DOHH2 (cell line): ENCODE measurements around the gene PCBP2.

Source experiments
- EZH2phosphoT487 ChIP-seq: fragments of 200-600 bp; sonication (generic); IDR thresholded peaks from 2 replicates; pipeline ENCODE4 v1.6.1; 2017; ENCODE audit warnings: borderline replicate concordance, mild to moderate bottlenecking, antibody characterized with exemption, low read length, moderate library complexity, mixed read lengths
- TF ChIP-seq, protein P1 (sequence below): fragments of 200-600 bp; sonication (generic); IDR thresholded peaks from one replicate; pipeline ENCODE4 v1.5.1; 2014; ENCODE audit warnings: antibody characterized with exemption, mild to moderate bottlenecking, low read depth, low read length; ENCODE audit not compliant: poor library complexity, severe bottlenecking

DNA sequence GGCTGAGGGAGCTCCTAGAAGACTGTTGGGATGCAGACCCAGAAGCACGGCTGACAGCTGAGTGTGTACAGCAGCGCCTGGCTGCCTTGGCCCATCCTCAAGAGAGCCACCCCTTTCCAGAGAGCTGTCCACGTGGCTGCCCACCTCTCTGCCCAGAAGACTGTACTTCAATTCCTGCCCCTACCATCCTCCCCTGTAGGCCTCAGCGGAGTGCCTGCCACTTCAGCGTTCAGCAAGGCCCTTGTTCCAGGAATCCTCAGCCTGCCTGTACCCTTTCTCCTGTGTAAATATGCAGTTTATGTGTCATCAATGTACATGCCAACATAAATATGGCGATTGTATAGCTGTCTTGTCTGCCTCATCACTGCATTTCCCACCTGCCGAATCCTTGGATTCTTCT lies 20.7 kb upstream of the PCBP2 start:
- TF ChIP-seq, protein P1, sequence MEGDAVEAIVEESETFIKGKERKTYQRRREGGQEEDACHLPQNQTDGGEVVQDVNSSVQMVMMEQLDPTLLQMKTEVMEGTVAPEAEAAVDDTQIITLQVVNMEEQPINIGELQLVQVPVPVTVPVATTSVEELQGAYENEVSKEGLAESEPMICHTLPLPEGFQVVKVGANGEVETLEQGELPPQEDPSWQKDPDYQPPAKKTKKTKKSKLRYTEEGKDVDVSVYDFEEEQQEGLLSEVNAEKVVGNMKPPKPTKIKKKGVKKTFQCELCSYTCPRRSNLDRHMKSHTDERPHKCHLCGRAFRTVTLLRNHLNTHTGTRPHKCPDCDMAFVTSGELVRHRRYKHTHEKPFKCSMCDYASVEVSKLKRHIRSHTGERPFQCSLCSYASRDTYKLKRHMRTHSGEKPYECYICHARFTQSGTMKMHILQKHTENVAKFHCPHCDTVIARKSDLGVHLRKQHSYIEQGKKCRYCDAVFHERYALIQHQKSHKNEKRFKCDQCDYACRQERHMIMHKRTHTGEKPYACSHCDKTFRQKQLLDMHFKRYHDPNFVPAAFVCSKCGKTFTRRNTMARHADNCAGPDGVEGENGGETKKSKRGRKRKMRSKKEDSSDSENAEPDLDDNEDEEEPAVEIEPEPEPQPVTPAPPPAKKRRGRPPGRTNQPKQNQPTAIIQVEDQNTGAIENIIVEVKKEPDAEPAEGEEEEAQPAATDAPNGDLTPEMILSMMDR, result no peak
- no peak for TF ChIP-seq EZH2phosphoT487
